ENCODE data around the gene TMEM151B. TPM values are rescaled to one million over a fixed set of nuclear protein-coding genes. Genes with fewer than 3 reads are reported as not detected.

TMEM151B gene
- total and polyA plus RNA-seq, 9 of the 15 experiments (the other 6 are each of a cell fraction or from before 2014, with no cell fraction given) = not detected

GRCh38 chr6:44353336-44353735 is 83.1 kb downstream of the TMEM151B start:
- TF ChIP-seq ATF3 (IDR thresholded peaks at IDR 0.05) (0 out of 2 replicates have a peak, but pooled peaks have one; percentile 13), ATF3 (CRISPR knock-in tag; conservative IDR thresholded peaks at IDR 0.05) (no peak), NR2C2 (CRISPR knock-in tag; IDR thresholded peaks at IDR 0.05) (no peak), NR2C2 (tag; IDR thresholded peaks at IDR 0.05) (no peak), HSF4 (CRISPR knock-in tag; IDR thresholded peaks at IDR 0.05; ENCODE audit: borderline replicate concordance) (no peak), ZC3H11A (IDR thresholded peaks at IDR 0.05; ENCODE audit: low read depth, low read length) (no peak), DLX4 (CRISPR knock-in tag; IDR thresholded peaks at IDR 0.05) (no peak), SAFB (IDR thresholded peaks at IDR 0.05; ENCODE audit: borderline replicate concordance, low read depth, low read length) (no peak), FOSL1 (tag; conservative IDR thresholded peaks at IDR 0.05) (peak; percentile 60), EGR1 (conservative IDR thresholded peaks at IDR 0.05) (no peak), ZBTB7A (IDR thresholded peaks at IDR 0.05; ENCODE audit: borderline replicate concordance, control insufficient read depth, low read depth, low read length) (0 out of 2 replicates have a peak, but pooled peaks have one; percentile 17), SMARCB1 (IDR thresholded peaks at IDR 0.05; ENCODE audit: insufficient read length, low read depth) (no peak), KLF6 (CRISPR knock-in tag; IDR thresholded peaks at IDR 0.05; ENCODE audit: borderline replicate concordance) (no peak), KDM1A (IDR thresholded peaks at IDR 0.05) (0 out of 4 replicates have a peak, but pooled peaks of 1 of the 2 experiments have one; percentile 22), CCAR2 (IDR thresholded peaks at IDR 0.05; ENCODE audit: low read depth, low read length) (no peak)
- H3K79me2 ChIP-seq (ENCODE audit: control insufficient read depth, insufficient read depth, low read length) = no peaks in the 10 kb centered on the region
- H3K9ac ChIP-seq (ENCODE audit: insufficient read depth in 1 of 2, low read depth in 2 of 2, low read length in 2 of 2) = no peak overlapping the region
- peak; percentile 46; the same call in 2 of the 3 replicates for ATAC-seq
- no peaks in the 10 kb centered on the region for H3K36me3 ChIP-seq (ENCODE audit: control insufficient read depth, insufficient read depth, low read length)
- in situ Hi-C loops (cut with MboI) = no loop called here
- H3K9me1 ChIP-seq (ENCODE audit: control insufficient read depth, insufficient read depth, low read length) = no peaks in the 10 kb centered on the region
- H3K27ac ChIP-seq (ENCODE audit: extremely low read depth, low read depth, low read length) = no peak overlapping the region
- no peaks in the 10 kb centered on the region for H3K4me1 ChIP-seq (replicated peaks in 1 of 2; ENCODE audit: control insufficient read depth in 2 of 2, insufficient read depth in 2 of 2, low read length in 2 of 2)
- WGBS (ENCODE audit: insufficient coverage, low coverage, missing lambda C conversion rate) = 0% methylated on average over 2 of the region's 2 CpGs
- BruUV-seq (replicated peaks) = no TSS peak
- H3K27me3 ChIP-seq (ENCODE audit: control insufficient read depth in 2 of 2, insufficient read depth in 2 of 2, low read length in 2 of 2) = peaks cover 0 to 14% of the 10 kb centered on the region in 2 experiments; a peak in 4 of 5 replicates
- H4K20me1 ChIP-seq (replicated peaks; ENCODE audit: control insufficient read depth, insufficient read depth, low read length) = no peaks in the 10 kb centered on the region
- ChIA-PET POLR2A (interaction anchor here (1.0 to 1.4 kb wide), 2 partner anchors 12 to 46 kb away, joined by 3 to 8 read pairs; no protein-coding TSS in a partner anchor), CTCF (ENCODE audit: low intra/inter-chr PET ratio) (no interaction called here)
- FAIRE-seq = peak; percentile 44
- DNase-seq (ENCODE audit: extremely low read depth in 1 of 4, low spot score in 3 of 4) = no peak
- no peak overlapping the region for H2AFZ ChIP-seq (ENCODE audit: low read depth, low read length)
- no peak overlapping the region for H3K4me3 ChIP-seq
- no peak overlapping the region for H3K4me2 ChIP-seq (ENCODE audit: insufficient read depth, low read length)
- H3K9me3 ChIP-seq (replicated peaks; ENCODE audit: control insufficient read depth, insufficient read depth, low read depth, low read length) = 0 out of 2 replicates have a peak, but pooled peaks cover 2% of the 10 kb centered on the region
- intact Hi-C loops (cut with micrococcal nuclease) = no loop called here

Measured in K562 (cell line).